ENCODE measurements around the gene RACK1.
"Not testable (repeated sequence)": the region's sequence is repeated elsewhere in the genome, so short reads cannot be mapped to it uniquely, and the experiment has no call there.

Gene RACK1
- total RNA-seq = 1,159 to 1,586 reads per million in 2 donors

GRCh38 chr5:181243564-181244343 lies at the start of gene RACK1:
Gene RACK1 (minus strand): TSS chr5:181243906. CDS start chr5:181243800, 106 bp downstream.
- peak; percentile 75 to 94 (median 84) for DNase-seq

- not testable (repeated sequence) for DNase-seq
Measured at GRCh38 chr5:181287331-181287730, 43.6 kb upstream of the RACK1 start.

GRCh38 chr5:181285962-181286705 lies 42.4 kb upstream of the RACK1 start:
- DNase-seq = not testable (repeated sequence)

- not testable (repeated sequence) for DNase-seq
Measured at GRCh38 chr5:181283841-181284755, 40.4 kb upstream of the RACK1 start.

- DNase-seq = no peak
Measured at GRCh38 chr5:181283347-181283746, 39.6 kb upstream of the RACK1 start.

GRCh38 chr5:181282874-181283273 lies 39.2 kb upstream of the RACK1 start:
- no peak for DNase-seq

- not testable (repeated sequence) for DNase-seq
Measured at GRCh38 chr5:181282415-181282814, 38.7 kb upstream of the RACK1 start.

- DNase-seq = no peak
Measured at GRCh38 chr5:181281984-181282316, 38.2 kb upstream of the RACK1 start.

- no peak for DNase-seq
Measured at GRCh38 chr5:181281077-181281983, 37.6 kb upstream of the RACK1 start.

- DNase-seq = no peak
Measured at GRCh38 chr5:181280251-181280762, 36.6 kb upstream of the RACK1 start.

GRCh38 chr5:181273433-181273744 lies 29.7 kb upstream of the RACK1 start:
- not testable (repeated sequence) for DNase-seq

- DNase-seq = no peak
Measured at GRCh38 chr5:181271081-181271480, 27.4 kb upstream of the RACK1 start.

GRCh38 chr5:181267907-181268306 lies 24.2 kb upstream of the RACK1 start:
- not testable (repeated sequence) for DNase-seq

- not testable (repeated sequence) for DNase-seq
Measured at GRCh38 chr5:181267291-181267904, 23.7 kb upstream of the RACK1 start.

- no peak for DNase-seq
Measured at GRCh38 chr5:181265092-181265671, 21.5 kb upstream of the RACK1 start.

- DNase-seq = no peak
Measured at GRCh38 chr5:181263633-181264032, 19.9 kb upstream of the RACK1 start.

- DNase-seq = peak; percentile 56 to 88 (median 70)
Measured at GRCh38 chr5:181261320-181262049, 17.8 kb upstream of the RACK1 start.

GRCh38 chr5:181260720-181261319 lies 17.1 kb upstream of the RACK1 start, which contains the start of gene TRIM52:
Gene TRIM52 (minus strand): TSS chr5:181261143. CDS start chr5:181260813, 330 bp downstream.
- peak; percentile 75 to 98 (median 86) for DNase-seq

- no peak for DNase-seq
Measured at GRCh38 chr5:181259974-181260719, 16.4 kb upstream of the RACK1 start.

All from T-helper 2 cell (primary cell).